Fibroblast of skin of right quadriceps (primary cell): ENCODE data around the gene CUL3.
"Not testable (repeated sequence)": the region's sequence is repeated elsewhere in the genome, so short reads cannot be mapped to it uniquely, and the experiment has no call there.

Experiments used
- DNase-seq: peaks from one replicate; pipeline ENCODE4 v3.0.0-alpha.2; 2013

Gene CUL3

GRCh38 chr2:224532931-224533330, 52.2 kb downstream of the CUL3 start:
- no peak for DNase-seq

- DNase-seq: no peak
Observed at GRCh38 chr2:224532441-224532840, 52.7 kb downstream of the CUL3 start.

- peak; percentile 39 for DNase-seq
Observed at GRCh38 chr2:224528171-224528570, 57.0 kb downstream of the CUL3 start.

- DNase-seq: no peak
Observed at GRCh38 chr2:224525774-224526173, 59.4 kb downstream of the CUL3 start.

DNA sequence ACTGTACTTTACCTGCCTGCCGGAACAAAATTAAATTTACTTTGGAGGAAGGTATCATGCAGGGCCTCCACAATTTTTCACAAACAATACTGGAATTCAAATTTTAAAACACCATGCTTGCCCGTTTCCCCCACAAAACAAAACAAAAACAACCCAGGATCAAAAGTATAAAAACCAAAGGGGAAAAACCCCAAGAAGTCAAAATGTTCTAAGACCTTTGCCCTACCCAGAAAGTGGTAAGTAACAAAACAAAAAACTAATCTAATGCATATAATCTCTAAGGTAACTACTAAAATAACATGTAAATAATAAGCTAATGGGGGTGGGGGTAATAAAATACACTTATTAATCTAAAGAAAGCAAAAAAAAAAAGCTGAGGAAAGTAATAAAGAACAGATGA, 60.5 kb downstream of the CUL3 start:
- no peak for DNase-seq

DNA sequence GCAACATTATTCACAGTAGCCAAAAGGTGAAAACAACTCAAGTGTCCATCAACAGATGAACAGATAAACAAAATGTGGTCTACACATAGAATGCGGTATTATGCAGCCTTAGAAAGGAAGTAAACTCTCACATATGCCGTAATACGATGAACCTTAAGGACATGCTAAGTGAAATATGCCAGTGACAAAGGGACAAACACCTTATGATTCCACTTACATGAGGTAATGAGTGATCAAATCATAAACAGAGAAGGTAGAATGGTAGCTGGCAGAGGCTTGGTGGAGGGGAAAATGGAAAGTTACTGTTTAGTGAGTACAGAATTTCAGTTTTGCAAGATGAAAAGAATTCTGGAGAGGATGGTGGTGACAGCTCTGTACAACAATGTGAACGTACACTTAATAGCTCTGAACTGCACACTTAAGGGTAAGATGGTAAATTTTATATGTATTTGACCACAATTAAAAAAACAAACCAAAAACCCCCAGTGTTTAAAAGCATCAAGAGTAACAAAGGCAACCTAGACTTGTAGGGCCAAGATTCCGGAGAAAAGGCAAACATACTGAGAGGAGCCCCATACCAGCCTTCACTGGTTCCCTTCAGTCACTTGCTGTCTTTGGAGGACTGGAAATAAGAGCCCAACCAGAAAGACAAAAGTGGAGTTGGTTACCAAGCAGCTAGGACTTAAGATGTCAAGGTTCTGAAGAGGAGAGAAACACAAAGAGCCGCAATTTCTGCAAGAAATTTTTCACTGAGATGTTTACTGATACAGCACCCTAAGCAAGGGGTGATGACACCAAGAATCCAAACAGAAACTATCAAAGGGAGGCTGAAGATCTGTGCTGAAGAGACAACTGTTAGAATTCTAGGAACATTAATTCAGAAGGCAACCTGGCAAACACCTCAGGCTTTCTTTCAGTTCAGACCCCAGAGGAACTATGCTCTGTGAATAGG, 61.3 kb downstream of the CUL3 start:
- peak; percentile 24 for DNase-seq

DNA sequence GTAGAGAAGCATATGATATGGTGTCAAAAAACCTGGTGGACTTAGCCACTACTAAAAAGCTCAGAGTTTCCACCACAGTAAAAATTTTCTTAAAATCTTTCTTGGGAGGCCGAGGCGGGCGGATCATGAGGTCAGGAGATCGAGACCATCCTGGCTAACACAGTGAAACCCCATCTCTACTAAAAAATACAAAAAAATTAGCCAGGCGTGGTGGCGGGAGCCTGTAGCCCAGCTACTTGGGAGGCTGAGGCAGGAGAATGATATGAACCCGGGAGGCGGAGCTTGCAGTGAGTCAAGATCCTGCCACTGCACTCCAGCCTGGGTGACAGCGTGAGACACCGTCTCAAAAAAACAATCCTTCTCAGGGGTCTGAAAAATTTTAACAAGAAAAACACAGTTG, 62.7 kb downstream of the CUL3 start:
- not testable (repeated sequence) for DNase-seq

- peak; percentile 74 for DNase-seq
Observed at GRCh38 chr2:224520064-224520463, 65.1 kb downstream of the CUL3 start.

- peak; percentile 72 for DNase-seq
Observed at GRCh38 chr2:224518806-224519580, 66.2 kb downstream of the CUL3 start.

GRCh38 chr2:224517963-224518362, 67.2 kb downstream of the CUL3 start:
- no peak for DNase-seq

GRCh38 chr2:224516393-224516792, 68.8 kb downstream of the CUL3 start:
- not testable (repeated sequence) for DNase-seq

- no peak for DNase-seq
Observed at GRCh38 chr2:224513991-224514390, 71.2 kb downstream of the CUL3 start.

DNA sequence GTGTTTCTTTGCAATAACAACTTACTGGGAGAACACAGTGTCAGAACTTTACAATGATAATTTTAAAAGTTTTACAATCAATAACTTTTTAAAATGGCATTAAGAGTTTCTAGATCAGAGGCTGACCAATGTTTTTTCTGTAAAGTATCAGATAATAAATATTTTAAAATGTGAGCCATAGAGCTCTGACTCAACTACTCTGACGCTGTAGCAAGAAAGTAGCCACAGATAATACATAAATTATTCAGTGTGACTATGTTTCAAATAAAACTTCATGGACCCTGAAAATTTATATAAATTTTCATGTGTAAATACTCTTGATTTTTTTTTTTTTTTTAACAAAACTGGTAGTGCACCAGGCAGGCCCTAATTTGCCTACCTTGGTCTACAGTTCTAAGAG, 77.4 kb downstream of the CUL3 start:
- DNase-seq: no peak

- no peak for DNase-seq
Observed at GRCh38 chr2:224506494-224506893, 78.7 kb downstream of the CUL3 start.

GRCh38 chr2:224498991-224499390, 86.2 kb downstream of the CUL3 start:
- no peak for DNase-seq

DNA sequence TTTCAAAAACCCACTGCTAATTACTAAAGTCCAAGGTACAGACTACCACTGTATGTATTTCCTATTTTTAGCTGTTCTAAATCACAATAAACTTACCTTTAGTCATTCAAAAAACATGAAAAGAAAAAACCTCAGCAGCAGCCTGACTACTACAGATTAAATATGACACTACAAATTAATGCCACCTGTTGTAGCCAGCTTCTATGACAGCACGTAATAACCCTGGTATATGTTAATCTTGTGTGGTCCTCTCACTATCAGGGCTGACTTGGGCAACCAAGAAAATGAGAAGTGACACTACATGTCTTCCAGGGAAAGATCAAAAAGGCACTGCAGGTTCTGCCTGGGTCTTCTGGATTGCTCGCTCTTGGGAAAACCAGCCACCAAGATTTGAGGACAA, 92.6 kb downstream of the CUL3 start:
- peak; percentile 23 for DNase-seq

GRCh38 chr2:224487940-224488339, 97.2 kb downstream of the CUL3 start:
- DNase-seq: not testable (repeated sequence)

DNA sequence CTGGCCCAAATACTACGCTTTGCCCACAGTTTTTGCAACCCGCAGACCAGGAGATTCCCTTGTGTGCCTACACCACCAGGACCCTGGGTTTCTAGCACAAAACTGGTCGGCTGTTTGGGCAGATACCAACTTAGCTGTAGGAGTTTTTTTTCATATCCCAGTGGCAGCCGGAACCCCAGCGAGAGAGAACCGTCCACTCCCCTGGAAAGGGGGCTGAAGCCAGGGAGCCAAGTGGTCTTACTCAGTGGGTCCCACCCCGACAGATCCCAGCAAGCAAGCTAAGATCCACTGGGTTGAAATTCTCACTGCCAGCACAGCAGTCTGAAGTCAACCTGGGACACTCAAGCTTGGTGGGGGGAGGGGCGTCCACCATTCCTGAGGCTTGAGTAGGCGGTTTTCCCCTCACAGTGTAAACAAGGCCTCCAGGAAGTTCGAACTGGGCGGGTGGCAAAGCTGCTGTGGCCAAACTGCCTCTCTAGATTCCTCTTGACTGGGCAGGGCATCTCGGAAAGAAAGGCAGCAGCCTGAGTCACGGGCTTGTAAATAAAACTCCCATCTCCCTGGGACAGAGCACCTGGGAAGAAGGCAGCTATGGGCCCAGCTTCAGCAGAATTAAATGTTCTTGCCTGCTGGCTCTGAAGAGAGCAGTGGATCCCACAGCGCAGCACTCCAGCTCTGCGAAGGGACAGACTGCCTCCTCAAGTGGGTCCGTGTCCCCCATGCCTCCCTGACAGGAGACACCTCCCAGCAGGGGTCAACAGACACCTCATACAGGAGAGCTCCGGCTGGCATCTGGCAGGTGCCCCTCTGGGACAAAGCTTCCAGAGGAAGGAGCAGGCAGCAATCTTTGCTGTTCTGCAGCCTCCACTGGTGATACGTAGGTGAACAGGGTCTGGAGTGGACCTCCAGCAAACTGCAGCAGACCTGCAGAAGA, 99.8 kb downstream of the CUL3 start:
- peak; percentile 93 for DNase-seq

DNA sequence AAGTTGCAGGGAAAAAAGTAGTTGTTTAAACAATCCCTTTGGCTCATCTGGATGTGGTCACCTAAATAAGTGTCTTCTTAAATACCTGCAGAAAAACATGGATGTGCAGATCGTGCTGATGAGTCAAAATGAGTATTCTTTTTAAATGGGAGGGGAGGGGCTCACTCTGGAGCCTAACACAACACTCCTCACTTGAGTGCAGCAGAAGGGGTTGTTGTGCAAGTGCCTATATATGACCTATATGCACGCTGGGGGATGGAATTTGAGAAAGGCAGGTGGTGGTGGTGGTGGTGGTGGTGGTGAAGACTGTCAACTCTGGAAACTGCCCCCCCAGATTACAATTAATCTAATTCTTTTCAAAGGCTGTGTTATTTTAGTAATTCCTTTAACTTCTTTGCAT, 105.3 kb downstream of the CUL3 start:
- DNase-seq: no peak

DNA sequence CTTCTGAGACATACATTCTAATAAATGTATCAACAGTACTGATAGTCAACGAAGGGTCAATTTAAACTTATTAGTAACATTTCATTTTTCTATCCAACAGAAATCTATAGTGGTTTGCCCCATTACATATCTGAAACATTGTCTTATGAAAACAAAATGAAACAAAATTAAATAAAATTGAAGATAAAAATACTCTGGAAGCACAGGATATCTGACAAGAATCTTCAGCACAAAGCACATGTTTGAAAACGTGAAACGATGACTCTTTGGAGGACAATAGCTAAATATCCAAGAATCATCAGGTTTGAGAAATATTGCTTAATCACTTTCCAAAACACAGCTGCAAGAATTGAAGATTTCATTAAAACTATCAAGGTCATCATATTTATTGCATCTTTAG, 112.3 kb downstream of the CUL3 start:
- no peak for DNase-seq

- DNase-seq: no peak
Observed at GRCh38 chr2:224472137-224472536, 113.0 kb downstream of the CUL3 start.

DNA sequence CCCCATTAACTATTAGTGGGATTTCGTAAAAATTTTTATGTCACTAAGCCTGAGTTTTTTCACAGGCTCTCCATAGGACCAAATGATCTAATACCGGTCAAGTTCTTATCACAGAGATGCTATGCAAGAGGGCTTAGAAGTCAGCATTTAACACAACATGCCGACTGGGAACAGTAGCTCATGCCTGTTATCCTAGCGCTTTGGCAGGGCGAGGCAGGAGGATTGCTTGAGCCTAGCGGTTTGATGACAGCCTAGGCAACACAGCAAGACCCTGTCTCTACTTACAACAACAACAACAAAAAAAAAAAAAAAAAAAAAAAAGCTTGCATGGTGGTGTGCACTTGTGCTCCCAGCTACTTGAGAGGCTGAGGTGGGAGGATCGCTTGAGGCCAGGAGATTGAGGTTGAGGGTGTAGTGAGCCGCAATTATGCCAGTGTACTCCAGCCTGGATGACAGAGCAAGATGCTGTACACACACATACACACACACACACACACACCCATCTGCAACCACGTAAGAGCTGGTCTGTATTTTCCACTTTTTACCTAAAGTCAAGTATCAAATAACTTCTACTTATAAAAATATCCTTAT, 115.7 kb downstream of the CUL3 start:
- DNase-seq: no peak
